Endothelial cell of umbilical vein (primary cell): ENCODE measurements around the gene USP8. TPM values are rescaled to one million over a fixed set of nuclear protein-coding genes. Genes with fewer than 3 reads are reported as not detected.

Source experiments
- BruUV-seq: library from RNA; stranded (reverse); fragments of 400-500 nt; replicated peaks from 2 replicates; lab custom pipeline; 2021; lab: Mats Ljungman, UMichigan
- CTCF ChIA-PET: fragments of 300-600, 350-600 bp; sonication (Branson Sonifier 250); formaldehyde crosslinking; loops from one replicate; lab custom pipeline; 2021; ENCODE audit warnings: antibody characterized with exemption, inconsistent platforms; lab: Charles Lee
- POLR2A ChIA-PET: fragments of 300-600, 350-600 bp; sonication (Branson Sonifier 250); formaldehyde crosslinking; loops from one replicate; lab custom pipeline; 2021; ENCODE audit warnings: antibody characterized with exemption, inconsistent platforms; lab: Charles Lee
- DNase-seq: peaks from one replicate; pipeline ENCODE4 v3.0.0-alpha.2; 2011; ENCODE audit warnings: low read depth, low spot score
- FAIRE-seq: peaks from 2 replicates; lab custom pipeline; 2011; peaks lifted over from hg19 to GRCh38; lab: Jason Lieb, UNC
- H2AFZ ChIP-seq: 2 replicates; pipeline ENCODE4 v1.6.0; 2012; ENCODE audit warnings: low read depth, low read length, control low read depth, inconsistent platforms
- H3K27ac ChIP-seq: 2 replicates; pipeline ENCODE4 v1.5.1; 2011; ENCODE audit warnings: low read depth, mild to moderate bottlenecking, control low read depth, low read length, moderate library complexity; ENCODE audit not compliant: insufficient read depth
- H3K27me3 ChIP-seq, 2 experiments: 2 replicates each; pipeline versions ENCODE4 v1.6.0 to v1.6.1; 2011; ENCODE audit warnings: low read length in 2 of 2, mixed read lengths in 1 of 2; ENCODE audit not compliant: control insufficient read depth in 2 of 2, insufficient read depth in 2 of 2
- H3K36me3 ChIP-seq, 2 experiments: 2 replicates in 1 of 2; 3 replicates in 1 of 2; pipeline ENCODE4 v1.5.1; 2011; ENCODE audit warnings: low read length in 2 of 2, mild to moderate bottlenecking in 1 of 2, moderate library complexity in 1 of 2; ENCODE audit not compliant: control insufficient read depth in 2 of 2, insufficient read depth in 2 of 2; ENCODE audit errors: extremely low read depth in 1 of 2
- H3K4me1 ChIP-seq: 3 replicates; pipeline ENCODE4 v1.5.1; 2011; ENCODE audit warnings: mild to moderate bottlenecking, low read length; ENCODE audit not compliant: control insufficient read depth, insufficient read depth; ENCODE audit errors: extremely low read depth
- H3K4me2 ChIP-seq: 2 replicates; pipeline ENCODE4 v1.6.1; 2011; ENCODE audit warnings: low read length, control low read depth, mixed read lengths; ENCODE audit not compliant: insufficient read depth
- H3K4me3 ChIP-seq, 3 experiments: fragments of 200-600 bp in 1 of 3; sonication (generic), shearing (Covaris generic) in 1 of 3; replicated peaks in 1 of 3; 2 replicates each; pipeline ENCODE4 v1.5.1; 2011 to 2016; ENCODE audit warnings: control low read depth in 3 of 3, low read length in 3 of 3, mild to moderate bottlenecking in 2 of 3, inconsistent platforms in 1 of 3, low read depth in 1 of 3, moderate library complexity in 1 of 3; ENCODE audit not compliant: insufficient read depth in 1 of 3
- H3K79me2 ChIP-seq: 2 replicates; pipeline ENCODE4 v1.6.0; 2012; ENCODE audit warnings: low read length, inconsistent platforms; ENCODE audit not compliant: control insufficient read depth, insufficient read depth
- H3K9ac ChIP-seq: replicated peaks from 2 replicates; pipeline ENCODE3; 2011; ENCODE audit warnings: low read length, control low read depth; ENCODE audit not compliant: insufficient read depth; ENCODE audit errors: extremely low read depth
- H3K9me1 ChIP-seq: replicated peaks from 3 replicates; pipeline ENCODE4 v1.6.0; 2011; ENCODE audit warnings: mild to moderate bottlenecking, low read length; ENCODE audit not compliant: control insufficient read depth, insufficient read depth; ENCODE audit errors: extremely low read depth
- H3K9me3 ChIP-seq: replicated peaks from 2 replicates; pipeline ENCODE4 v1.5.1; 2012; ENCODE audit warnings: low read length, inconsistent platforms; ENCODE audit not compliant: control insufficient read depth, insufficient read depth
- H4K20me1 ChIP-seq: replicated peaks from 2 replicates; pipeline ENCODE3; 2011; ENCODE audit warnings: mild to moderate bottlenecking, low read length; ENCODE audit not compliant: control insufficient read depth, insufficient read depth; ENCODE audit errors: extremely low read depth
- CTCF ChIP-seq, 2 donors: IDR thresholded peaks; 1 replicate in 1 of 2; 2 replicates in 1 of 2; pipeline ENCODE4 v1.5.1; 2011; ENCODE audit warnings: low read length in 2 of 2, mild to moderate bottlenecking in 2 of 2, moderate library complexity in 2 of 2, control low read depth in 1 of 2, inconsistent platforms in 1 of 2, low read depth in 1 of 2; ENCODE audit not compliant: insufficient read depth in 1 of 2; ENCODE audit errors: extremely low read depth in 1 of 2
- EZH2 ChIP-seq: IDR thresholded peaks from 2 replicates; pipeline ENCODE4 v1.6.1; 2012; ENCODE audit warnings: borderline replicate concordance, low read depth, mild to moderate bottlenecking, moderate library complexity, low read length, inconsistent platforms; ENCODE audit not compliant: severe bottlenecking
- FOS ChIP-seq: IDR thresholded peaks from 2 replicates; pipeline ENCODE4 v1.6.1; 2011; ENCODE audit warnings: mild to moderate bottlenecking, low read length, moderate library complexity, borderline replicate concordance; ENCODE audit not compliant: insufficient read depth
- GATA2 ChIP-seq: IDR thresholded peaks from 2 replicates; pipeline ENCODE4 v1.7.0; 2011; ENCODE audit warnings: low read depth, mild to moderate bottlenecking, moderate library complexity, mixed read lengths, low read length; ENCODE audit not compliant: insufficient read length, insufficient read depth
- MYC ChIP-seq: IDR thresholded peaks from one replicate; pipeline ENCODE4 v1.6.1; 2011; ENCODE audit warnings: mild to moderate bottlenecking, low read depth, low read length
- POLR2A ChIP-seq: IDR thresholded peaks from 2 replicates; pipeline ENCODE4 v1.6.1; 2012; ENCODE audit warnings: low read depth, mild to moderate bottlenecking, control low read depth, low read length
- POLR2AphosphoS5 ChIP-seq: IDR thresholded peaks from 2 replicates; pipeline ENCODE4 v1.6.1; 2012; ENCODE audit warnings: low read depth, mild to moderate bottlenecking, control low read depth, low read length, moderate library complexity; ENCODE audit not compliant: insufficient read depth
- dilution Hi-C: fragments of 300-500 bp; cut with MboI; formaldehyde crosslinking; loops from one replicate; pipeline ENCODE4 v1.15.0; 2019; ENCODE audit warnings: low sequenced_read_pairs; ENCODE audit not compliant: extremely low pct_ligation_motif_present
- intact Hi-C: fragments of 100-400 bp; cut with micrococcal nuclease; formaldehyde crosslinking; loops from one replicate; pipeline ENCODE4 v1.10.0; 2022
- polyA plus RNA-seq, 4 experiments: library from polyadenylated mRNA; depleted of rRNA in 3 of 4; stranded (reverse) in 3 of 4; unstranded in 1 of 4; fragments of >200 nt; gene quantifications; 2 replicates each; pipeline versions ENCODE4 v1.2.1 to v1.2.3, GENCODE V29; 2011 to 2012; ENCODE audit warnings: missing spikeins in 1 of 4
- total RNA-seq: library from RNA; stranded (reverse); gene quantifications from 2 replicates; pipeline ENCODE4 v1.2.3, GENCODE V29; 2021

The USP8 gene
- total and polyA plus RNA-seq, 2 donors (not counting 3 experiments of a cell fraction or from before 2014, with no cell fraction given): 19.0 to 44.8 TPM

GRCh38 chr15:50531163-50531562, 107.0 kb downstream of the USP8 start:
- Histone ChIP-seq H3K9me1 (no peaks in the 10 kb centered on the region), H3K4me1 (no peaks in the 10 kb centered on the region), H3K4me3 (no peak overlapping the region), H3K9me3 (no peaks in the 10 kb centered on the region), H4K20me1 (no peaks in the 10 kb centered on the region), H3K27me3 (no peaks in the 10 kb centered on the region), H3K27ac (no peak overlapping the region), H3K79me2 (no peaks in the 10 kb centered on the region), H3K9ac (no peak overlapping the region), H3K4me2 (peak overlapping the region; percentile 12), H2AFZ (no peak overlapping the region), H3K36me3 (no peaks in the 10 kb centered on the region)
- intact Hi-C loops: no loop called here
- TF ChIP-seq EZH2 (no peak), FOS (no peak), POLR2AphosphoS5 (no peak), MYC (no peak), POLR2A (no peak), GATA2 (no peak), CTCF (IDR thresholded peaks at IDR 0.05; ENCODE audit: extremely low read depth in 1 of 2, insufficient read depth in 1 of 2, low read depth in 1 of 2, low read length in 2 of 2) (no peak)
- no TSS peak for BruUV-seq
- POLR2A ChIA-PET: no interaction called here
- CTCF ChIA-PET: interaction anchor here (1.0 kb wide), 1 partner anchor 15 kb away, joined by 3 read pairs; no protein-coding TSS in a partner anchor
- dilution Hi-C loops: no loop called here
- DNase-seq (no peak), FAIRE-seq (no peak)
